MM.1S (cell line): ENCODE results near the gene GABARAP.

Experiments used
- DNase-seq: peaks from one replicate; pipeline ENCODE4 v3.0.0-alpha.2; 2015
- H2AFZ ChIP-seq: fragments of 300-600 bp; sonication (generic); 2 replicates; pipeline ENCODE4 v1.6.0; 2016; ENCODE audit warnings: antibody characterized with exemption, low read length
- H3F3A ChIP-seq: fragments of 300-600 bp; sonication (generic); 2 replicates; pipeline ENCODE4 v1.6.1; 2016; ENCODE audit warnings: mild to moderate bottlenecking, antibody characterized with exemption, low read length, moderate library complexity, mixed read lengths; ENCODE audit not compliant: insufficient read depth
- H3K27ac ChIP-seq: fragments of 300-600 bp; sonication (generic); 2 replicates; pipeline ENCODE4 v1.5.1; 2016; ENCODE audit warnings: mild to moderate bottlenecking, low read length
- H3K27me3 ChIP-seq: fragments of 300-600 bp; sonication (generic); replicated peaks from 2 replicates; pipeline ENCODE4 v1.6.0; 2016; ENCODE audit warnings: low read length; ENCODE audit not compliant: insufficient read depth
- H3K36me3 ChIP-seq: fragments of 300-600 bp; sonication (generic); replicated peaks from 2 replicates; pipeline ENCODE4 v1.6.1; 2016; ENCODE audit warnings: mild to moderate bottlenecking, low read length, mixed read lengths; ENCODE audit not compliant: insufficient read depth
- H3K4me1 ChIP-seq: fragments of 300-600 bp; sonication (generic); 2 replicates; pipeline ENCODE4 v1.6.1; 2016; ENCODE audit warnings: low read length, mixed read lengths
- H3K4me2 ChIP-seq: fragments of 300-600 bp; sonication (generic); 2 replicates; pipeline ENCODE4 v1.6.0; 2016; ENCODE audit warnings: low read depth, low read length
- H3K4me3 ChIP-seq: fragments of 300-600 bp; sonication (generic); 2 replicates; pipeline ENCODE4 v1.5.1; 2016; ENCODE audit warnings: low read length, mixed read lengths
- H3K79me2 ChIP-seq: fragments of 300-600 bp; sonication (generic); 2 replicates; pipeline ENCODE4 v1.6.1; 2016; ENCODE audit warnings: mixed run types, low read length, mixed read lengths
- H3K9ac ChIP-seq: fragments of 300-600 bp; sonication (generic); 2 replicates; pipeline ENCODE4 v1.6.1; 2016; ENCODE audit warnings: low read length, mixed read lengths
- H3K9me2 ChIP-seq: fragments of 300-600 bp; sonication (generic); replicated peaks from 2 replicates; pipeline ENCODE4 v1.6.1; 2016; ENCODE audit warnings: mild to moderate bottlenecking, low read length, mixed read lengths; ENCODE audit not compliant: insufficient read depth
- H3K9me3 ChIP-seq: fragments of 300-600 bp; sonication (generic); replicated peaks from 2 replicates; pipeline ENCODE4 v1.6.1; 2016; ENCODE audit warnings: mild to moderate bottlenecking, low read length, mixed read lengths; ENCODE audit not compliant: insufficient read depth
- H4K20me1 ChIP-seq: fragments of 300-600 bp; sonication (generic); 2 replicates; pipeline ENCODE4 v1.6.1; 2016; ENCODE audit warnings: mild to moderate bottlenecking, low read length, moderate library complexity, mixed read lengths; ENCODE audit not compliant: insufficient read depth
- CTCF ChIP-seq: fragments of 300-600 bp; sonication (generic); IDR thresholded peaks from 2 replicates; pipeline ENCODE4 v1.5.1; 2016; ENCODE audit warnings: antibody characterized with exemption, low read length, mixed read lengths
- EZH2 ChIP-seq: fragments of 300-600 bp; sonication (generic); optimal IDR thresholded peaks from 2 replicates; pipeline ENCODE3; 2017; ENCODE audit warnings: low read depth, mild to moderate bottlenecking, antibody characterized with exemption, low read length, mixed read lengths
- EZH2phosphoT487 ChIP-seq: fragments of 300-600 bp; sonication (generic); IDR thresholded peaks from 2 replicates; pipeline ENCODE4 v1.6.1; 2018; ENCODE audit warnings: antibody characterized with exemption, low read length

The GABARAP gene

GRCh38 chr17:7241090-7241733, 1.0 kb downstream of the GABARAP start:
- peak overlapping the region; percentile 75; the same call in 1 of the 2 replicates for H3K27ac ChIP-seq

GRCh38 chr17:7240375-7240774, 1.9 kb downstream of the GABARAP start:
- Histone ChIP-seq H3K27ac (no peak overlapping the region), H3K9me3 (no peaks in the 10 kb centered on the region), H3K36me3 (no peaks in the 10 kb centered on the region), H3K9me2 (no peaks in the 10 kb centered on the region), H3K27me3 (no peaks in the 10 kb centered on the region), H3K79me2 (peaks cover 56% of the 10 kb centered on the region), H3K4me3 (no peak overlapping the region), H3F3A (peaks cover 53% of the 10 kb centered on the region), H3K4me2 (peak overlapping the region; percentile 87; the same call in 1 of the 2 replicates), H3K9ac (no peak overlapping the region), H3K4me1 (peaks cover 25% of the 10 kb centered on the region), H4K20me1 (no peaks in the 10 kb centered on the region), H2AFZ (no peak overlapping the region)
- DNase-seq = no peak
- TF ChIP-seq EZH2phosphoT487 (no peak), CTCF (no peak), EZH2 (no peak)

More at GRCh38 chr17:7241090-7241733, 1.0 kb downstream of the GABARAP start:
- H3K36me3 ChIP-seq = no peaks in the 10 kb centered on the region
- H3K27me3 ChIP-seq = no peaks in the 10 kb centered on the region
- H3K9me2 ChIP-seq = no peaks in the 10 kb centered on the region
- peak overlapping the region; percentile 91 for H3K9ac ChIP-seq
- no peaks in the 10 kb centered on the region for H4K20me1 ChIP-seq
- peaks cover 54% of the 10 kb centered on the region for H3F3A ChIP-seq
- no peak for TF ChIP-seq EZH2
- no peak for TF ChIP-seq CTCF
- TF ChIP-seq EZH2phosphoT487 = no peak
- peaks cover 20% of the 10 kb centered on the region for H3K4me1 ChIP-seq
- peaks cover 54% of the 10 kb centered on the region for H3K79me2 ChIP-seq
- H3K4me3 ChIP-seq = peak overlapping the region; percentile 96
- no peaks in the 10 kb centered on the region for H3K9me3 ChIP-seq
- H2AFZ ChIP-seq = no peak overlapping the region
- H3K4me2 ChIP-seq = peak overlapping the region; percentile 87
- peak; percentile 31 for DNase-seq

GRCh38 chr17:7239091-7240027, 2.9 kb downstream of the GABARAP start, which contains the start of gene PHF23:
Gene PHF23 (minus strand): TSS chr17:7239457. CDS start chr17:7239279, 178 bp downstream.
- peaks cover 30% of the 10 kb centered on the region for H3K4me1 ChIP-seq
- no peaks in the 10 kb centered on the region; the same call in 1 of the 2 replicates for H3K36me3 ChIP-seq
- no peaks in the 10 kb centered on the region for H3K27me3 ChIP-seq
- peak within 1 kb of the TSS; percentile 48; the same call in 1 of the 2 replicates for H3K27ac ChIP-seq
- no peaks in the 10 kb centered on the region for H3K9me2 ChIP-seq
- no peak for TF ChIP-seq EZH2phosphoT487
- TF ChIP-seq CTCF = no peak
- no peak for TF ChIP-seq EZH2
- peak within 1 kb of the TSS; percentile 91 for H3K4me3 ChIP-seq
- peak within 1 kb of the TSS; percentile 87; the same call in 1 of the 2 replicates for H3K4me2 ChIP-seq
- peaks cover 57% of the 10 kb centered on the region for H3F3A ChIP-seq
- peak within 1 kb of the TSS; percentile 89 for H3K9ac ChIP-seq
- H2AFZ ChIP-seq = peak within 1 kb of the TSS; percentile 29
- H3K79me2 ChIP-seq = peaks cover 65% of the 10 kb centered on the region
- peak; percentile 99 for DNase-seq
- H3K9me3 ChIP-seq = no peaks in the 10 kb centered on the region
- H4K20me1 ChIP-seq = no peaks in the 10 kb centered on the region
